Loucy (cell line): ENCODE measurements around the gene SH2B2.
"Not testable (repeated sequence)": the region's sequence is repeated elsewhere in the genome, so short reads cannot be mapped to it uniquely, and the experiment has no call there.

Source experiments
- H2AFZ ChIP-seq: fragments of 200-600 bp; sonication (generic); 2 replicates; pipeline ENCODE4 v1.6.0; 2016; ENCODE audit warnings: antibody characterized with exemption, mild to moderate bottlenecking, low read length, moderate library complexity
- H3F3A ChIP-seq: fragments of 200-600 bp; 2 replicates; pipeline ENCODE4 v1.6.0; 2016; ENCODE audit warnings: antibody characterized with exemption, low read depth, mild to moderate bottlenecking
- H3K27me3 ChIP-seq: fragments of 200-600 bp; sonication (generic); 2 replicates; pipeline ENCODE4 v1.6.1; 2014; ENCODE audit warnings: low read length, mild to moderate bottlenecking; ENCODE audit not compliant: insufficient read depth, poor library complexity, severe bottlenecking
- H3K36me3 ChIP-seq: fragments of 200-600 bp; sonication (generic); 2 replicates; pipeline ENCODE4 v1.6.1; 2016; ENCODE audit warnings: low read length; ENCODE audit not compliant: insufficient read depth
- H3K4me1 ChIP-seq: fragments of 200-600 bp; sonication (generic); 2 replicates; pipeline ENCODE4 v1.5.1; 2014; ENCODE audit warnings: low read length, mild to moderate bottlenecking; ENCODE audit not compliant: insufficient read depth, poor library complexity, severe bottlenecking
- H3K4me2 ChIP-seq: fragments of 200-600 bp; sonication (generic); 2 replicates; pipeline ENCODE4 v1.6.0; 2014; ENCODE audit warnings: antibody characterized with exemption, low read length, low read depth, mild to moderate bottlenecking; ENCODE audit not compliant: poor library complexity, severe bottlenecking
- H3K4me3 ChIP-seq: fragments of 200-600 bp; sonication (generic); 2 replicates; pipeline ENCODE4 v1.5.1; 2014; ENCODE audit warnings: low read length, mild to moderate bottlenecking, mixed read lengths; ENCODE audit not compliant: poor library complexity, severe bottlenecking
- H3K79me2 ChIP-seq: fragments of 200-600 bp; sonication (generic); 2 replicates; pipeline ENCODE4 v1.6.1; 2014; ENCODE audit warnings: low read length; ENCODE audit not compliant: insufficient read depth
- H3K9ac ChIP-seq: fragments of 200-600 bp; sonication (generic); 2 replicates; pipeline ENCODE4 v1.6.0; 2014; ENCODE audit warnings: mild to moderate bottlenecking, low read depth, low read length, moderate library complexity; ENCODE audit not compliant: poor library complexity, severe bottlenecking
- H3K9me2 ChIP-seq: fragments of 200-600 bp; sonication (generic); replicated peaks from 2 replicates; pipeline ENCODE4 v1.6.1; 2016; ENCODE audit warnings: low read depth, low read length, mixed read lengths
- H3K9me3 ChIP-seq: fragments of 200-600 bp; sonication (generic); 2 replicates; pipeline ENCODE4 v1.6.1; 2014; ENCODE audit warnings: mild to moderate bottlenecking, antibody characterized with exemption, low read length, low read depth; ENCODE audit not compliant: insufficient read depth
- H4K20me1 ChIP-seq: fragments of 200-600 bp; sonication (generic); 2 replicates; pipeline ENCODE4 v1.6.0; 2014; ENCODE audit warnings: antibody characterized with exemption, low read length, mild to moderate bottlenecking; ENCODE audit not compliant: insufficient read depth, poor library complexity, severe bottlenecking
- CTCF ChIP-seq: fragments of 200-600 bp; sonication (generic); conservative IDR thresholded peaks from 2 replicates; pipeline ENCODE4 v1.5.1; 2014; ENCODE audit warnings: mild to moderate bottlenecking, antibody characterized with exemption, low read length
- EZH2phosphoT487 ChIP-seq: fragments of 200-600 bp; IDR thresholded peaks from 2 replicates; pipeline ENCODE4 v1.6.1; 2018; ENCODE audit warnings: antibody characterized with exemption, mild to moderate bottlenecking, moderate library complexity, borderline replicate concordance

SH2B2 gene

GRCh38 chr7:102296514-102296913, 9.8 kb downstream of the SH2B2 start:
- H3K27me3 ChIP-seq: no peaks in the 10 kb centered on the region
- H3K9ac ChIP-seq: no peak overlapping the region
- no peaks in the 10 kb centered on the region for H3F3A ChIP-seq
- H3K79me2 ChIP-seq: no peaks in the 10 kb centered on the region
- no peaks in the 10 kb centered on the region for H3K4me1 ChIP-seq
- no peaks in the 10 kb centered on the region for H3K9me3 ChIP-seq
- H3K9me2 ChIP-seq: no peaks in the 10 kb centered on the region
- TF ChIP-seq CTCF: no peak
- TF ChIP-seq EZH2phosphoT487: no peak
- no peaks in the 10 kb centered on the region for H4K20me1 ChIP-seq
- no peak overlapping the region for H3K4me2 ChIP-seq
- H3K4me3 ChIP-seq: no peak overlapping the region
- H2AFZ ChIP-seq: no peak overlapping the region
- H3K36me3 ChIP-seq: no peaks in the 10 kb centered on the region

DNA sequence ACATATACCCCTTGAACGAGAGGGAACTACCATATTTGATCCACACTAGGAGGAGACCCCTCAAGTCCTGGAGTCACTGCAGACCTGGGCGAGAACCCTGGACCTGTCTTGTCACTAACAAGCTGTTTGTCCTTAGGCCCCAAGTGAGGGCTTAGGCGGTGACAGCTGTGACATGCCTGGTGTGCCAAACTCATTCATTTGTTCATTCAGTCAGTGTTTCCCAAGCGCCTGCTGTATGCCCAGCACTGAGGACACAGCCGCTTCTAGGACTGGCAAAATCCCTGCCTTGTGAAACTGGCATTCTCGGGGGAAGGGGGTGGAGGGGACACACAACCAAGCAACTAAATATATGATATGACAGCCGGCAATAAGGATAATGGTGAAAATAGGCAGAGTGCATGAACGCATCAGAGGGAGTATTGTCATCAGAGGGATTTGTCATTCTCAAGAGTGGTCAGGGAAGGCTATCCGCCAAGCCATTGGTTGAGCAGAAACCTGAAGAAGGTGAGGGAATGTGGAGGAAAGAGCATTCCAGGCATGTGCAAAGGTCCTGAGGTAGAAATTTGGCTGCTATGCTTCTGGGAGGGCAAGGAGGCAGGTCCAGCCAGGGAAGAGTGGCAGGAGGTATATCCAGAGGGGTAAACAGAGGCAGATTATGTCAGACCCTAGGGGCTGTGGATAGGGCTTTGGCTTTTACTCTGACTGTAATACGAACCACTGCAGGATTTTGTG, 11.0 kb downstream of the SH2B2 start:
- Histone ChIP-seq H3K9me3 (no peaks in the 10 kb centered on the region), H4K20me1 (no peaks in the 10 kb centered on the region), H2AFZ (no peak overlapping the region), H3K9ac (no peak overlapping the region), H3F3A (no peaks in the 10 kb centered on the region), H3K9me2 (no peaks in the 10 kb centered on the region), H3K36me3 (no peaks in the 10 kb centered on the region), H3K27me3 (no peaks in the 10 kb centered on the region), H3K4me3 (no peak overlapping the region), H3K4me1 (no peaks in the 10 kb centered on the region), H3K4me2 (no peak overlapping the region), H3K79me2 (no peaks in the 10 kb centered on the region)
- TF ChIP-seq CTCF (no peak), EZH2phosphoT487 (no peak)

DNA sequence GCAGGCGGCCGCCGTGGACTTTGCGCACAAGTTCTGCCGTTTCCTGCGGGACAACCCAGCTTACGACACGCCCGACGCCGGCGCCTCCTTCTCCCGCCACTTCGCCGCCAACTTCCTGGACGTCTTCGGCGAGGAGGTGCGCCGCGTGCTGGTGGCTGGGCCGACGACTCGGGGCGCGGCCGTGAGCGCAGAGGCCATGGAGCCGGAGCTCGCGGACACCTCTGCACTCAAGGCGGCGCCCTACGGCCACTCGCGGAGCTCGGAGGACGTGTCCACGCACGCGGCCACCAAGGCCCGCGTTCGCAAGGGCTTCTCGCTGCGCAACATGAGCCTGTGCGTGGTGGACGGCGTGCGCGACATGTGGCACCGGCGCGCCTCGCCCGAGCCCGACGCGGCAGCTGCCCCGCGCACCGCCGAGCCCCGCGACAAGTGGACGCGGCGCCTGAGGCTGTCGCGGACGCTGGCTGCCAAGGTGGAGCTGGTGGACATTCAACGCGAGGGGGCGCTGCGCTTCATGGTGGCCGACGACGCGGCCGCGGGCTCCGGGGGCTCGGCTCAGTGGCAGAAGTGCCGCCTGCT, 14.1 kb downstream of the SH2B2 start:
- no peaks in the 10 kb centered on the region for H3K79me2 ChIP-seq
- H3K9ac ChIP-seq: no peak overlapping the region
- H3K9me3 ChIP-seq: no peaks in the 10 kb centered on the region
- H3K4me1 ChIP-seq: peaks cover 5% of the 10 kb centered on the region
- H3F3A ChIP-seq: no peaks in the 10 kb centered on the region
- no peak overlapping the region for H2AFZ ChIP-seq
- TF ChIP-seq EZH2phosphoT487: no peak
- TF ChIP-seq CTCF: no peak
- no peaks in the 10 kb centered on the region for H4K20me1 ChIP-seq
- no peaks in the 10 kb centered on the region for H3K27me3 ChIP-seq
- no peaks in the 10 kb centered on the region for H3K9me2 ChIP-seq
- H3K4me2 ChIP-seq: no peak overlapping the region
- H3K4me3 ChIP-seq: no peak overlapping the region
- H3K36me3 ChIP-seq: no peaks in the 10 kb centered on the region

DNA sequence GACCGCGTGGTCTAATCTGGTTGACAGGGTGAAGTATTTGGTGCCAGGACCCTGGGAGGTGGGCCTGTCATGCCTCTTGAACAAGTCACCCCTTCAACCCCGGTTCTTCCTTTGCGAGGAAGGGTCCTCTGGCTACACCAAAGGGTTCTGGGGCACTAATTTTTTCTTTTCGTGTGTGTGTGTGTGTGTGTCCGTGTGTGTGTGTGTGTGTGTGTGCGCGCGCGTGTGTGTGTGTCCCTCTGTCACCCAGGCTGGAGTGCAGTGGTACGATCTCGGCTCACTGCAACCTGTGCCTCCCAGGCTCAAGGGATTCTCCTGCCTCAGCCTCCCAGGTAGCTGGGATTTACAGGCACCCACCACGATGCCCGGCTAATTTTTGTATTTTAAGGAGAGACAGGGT, 14.7 kb downstream of the SH2B2 start:
- not testable (repeated sequence) for H3K27me3 ChIP-seq, H3K9me2 ChIP-seq, H3K9ac ChIP-seq, H3K4me1 ChIP-seq, H3K36me3 ChIP-seq, H3K4me3 ChIP-seq, H3K9me3 ChIP-seq, H3F3A ChIP-seq, H4K20me1 ChIP-seq, H3K4me2 ChIP-seq, H2AFZ ChIP-seq, H3K79me2 ChIP-seq
